IPS DF 6.9 (cell line): Measurements from ENCODE around the gene MYO5A.

Experiments
- DNase-seq: peaks from one replicate; pipeline ENCODE4 v3.0.0-alpha.2; 2013; ENCODE audit warnings: low read depth, low spot score
- H3K27ac ChIP-seq: one replicate; pipeline ENCODE4 v1.5.1; 2013; ENCODE audit warnings: low read length, control low read depth
- H3K27me3 ChIP-seq: 2 replicates; pipeline ENCODE4 v1.6.1; 2013; ENCODE audit warnings: mild to moderate bottlenecking, low read length; ENCODE audit not compliant: control insufficient read depth, insufficient read depth
- H3K36me3 ChIP-seq: 2 replicates; pipeline ENCODE4 v1.6.1; 2013; ENCODE audit warnings: low read length; ENCODE audit not compliant: control insufficient read depth, insufficient read depth
- H3K4me1 ChIP-seq: 2 replicates; pipeline ENCODE4 v1.6.1; 2013; ENCODE audit warnings: low read length; ENCODE audit not compliant: control insufficient read depth, insufficient read depth
- H3K4me3 ChIP-seq: 2 replicates; pipeline ENCODE4 v1.5.1; 2013; ENCODE audit warnings: mild to moderate bottlenecking, low read length
- H3K9me3 ChIP-seq: 2 replicates; pipeline ENCODE4 v1.6.1; 2013; ENCODE audit warnings: low read length, inconsistent platforms; ENCODE audit not compliant: control insufficient read depth, insufficient read depth
- WGBS: extraction: QIAGEN DNeasy Blood & Tissue Kit; methylation state at CpG from one replicate; pipeline ENCODE4 v1.1.7; 2013; ENCODE audit warnings: mixed read lengths, missing lambda C conversion rate; ENCODE audit not compliant: insufficient read length, insufficient coverage; 5-methylcytosine and 5-hydroxymethylcytosine counted together

Gene MYO5A

GRCh38 chr15:52263563-52264282 is 265.0 kb downstream of the MYO5A start:
- H3K4me1 ChIP-seq, result peaks cover 13% of the 10 kb centered on the region
- no CpG with 5 or more reads among the region's 11 CpGs for WGBS
- no peaks in the 10 kb centered on the region for H3K27me3 ChIP-seq
- no peak overlapping the region for H3K27ac ChIP-seq
- peaks cover 12% of the 10 kb centered on the region for H3K36me3 ChIP-seq
- DNase-seq, result no peak
- no peaks in the 10 kb centered on the region for H3K9me3 ChIP-seq
- no peak overlapping the region for H3K4me3 ChIP-seq

GRCh38 chr15:52262364-52262763 is 266.3 kb downstream of the MYO5A start:
- peaks cover 12% of the 10 kb centered on the region for H3K36me3 ChIP-seq
- no peak for DNase-seq
- no peaks in the 10 kb centered on the region for H3K27me3 ChIP-seq
- H3K27ac ChIP-seq, result no peak overlapping the region
- no CpG with 5 or more reads among the region's 5 CpGs for WGBS
- no peaks in the 10 kb centered on the region for H3K9me3 ChIP-seq
- no peak overlapping the region for H3K4me3 ChIP-seq
- H3K4me1 ChIP-seq, result peaks cover 15% of the 10 kb centered on the region

GRCh38 chr15:52261498-52262242 is 267.0 kb downstream of the MYO5A start:
- Histone ChIP-seq H3K4me1 (peaks cover 15% of the 10 kb centered on the region), H3K36me3 (peaks cover 7% of the 10 kb centered on the region), H3K9me3 (no peaks in the 10 kb centered on the region), H3K27ac (no peak overlapping the region), H3K4me3 (no peak overlapping the region), H3K27me3 (no peaks in the 10 kb centered on the region)
- DNase-seq, result peak; percentile 85
- WGBS, result no CpG with 5 or more reads among the region's 8 CpGs

GRCh38 chr15:52261026-52261425 is 267.7 kb downstream of the MYO5A start:
- no peaks in the 10 kb centered on the region for H3K27me3 ChIP-seq
- peaks cover 7% of the 10 kb centered on the region for H3K36me3 ChIP-seq
- WGBS, result no CpG with 5 or more reads among the region's 10 CpGs
- H3K27ac ChIP-seq, result no peak overlapping the region
- no peak overlapping the region for H3K4me3 ChIP-seq
- peaks cover 15% of the 10 kb centered on the region for H3K4me1 ChIP-seq
- DNase-seq, result no peak
- H3K9me3 ChIP-seq, result no peaks in the 10 kb centered on the region

GRCh38 chr15:52259503-52259902 is 269.2 kb downstream of the MYO5A start:
- H3K4me1 ChIP-seq, result peaks cover 15% of the 10 kb centered on the region
- no peaks in the 10 kb centered on the region for H3K9me3 ChIP-seq
- peaks cover 4% of the 10 kb centered on the region; the same call in 1 of the 2 replicates for H3K36me3 ChIP-seq
- H3K27ac ChIP-seq, result no peak overlapping the region
- no peaks in the 10 kb centered on the region for H3K27me3 ChIP-seq
- WGBS, result no CpG with 5 or more reads among the region's 4 CpGs
- H3K4me3 ChIP-seq, result no peak overlapping the region
- no peak for DNase-seq

GRCh38 chr15:52258461-52258860 is 270.2 kb downstream of the MYO5A start:
- peaks cover 13% of the 10 kb centered on the region for H3K4me1 ChIP-seq
- no peaks in the 10 kb centered on the region for H3K9me3 ChIP-seq
- no peak overlapping the region for H3K4me3 ChIP-seq
- no peaks in the 10 kb centered on the region for H3K27me3 ChIP-seq
- H3K36me3 ChIP-seq, result peaks cover 2% of the 10 kb centered on the region; the same call in 1 of the 2 replicates
- WGBS, result no CpG with 5 or more reads among the region's 5 CpGs
- H3K27ac ChIP-seq, result no peak overlapping the region
- DNase-seq, result no peak

GRCh38 chr15:52257734-52258062 is 271.0 kb downstream of the MYO5A start:
- H3K36me3 ChIP-seq, result no peaks in the 10 kb centered on the region; the same call in 1 of the 2 replicates
- no peak overlapping the region for H3K27ac ChIP-seq
- no peaks in the 10 kb centered on the region for H3K9me3 ChIP-seq
- DNase-seq, result no peak
- no CpG with 5 or more reads among the region's 5 CpGs for WGBS
- H3K4me1 ChIP-seq, result peaks cover 13% of the 10 kb centered on the region
- H3K27me3 ChIP-seq, result no peaks in the 10 kb centered on the region
- no peak overlapping the region for H3K4me3 ChIP-seq
